H1 (cell line): Measurements from ENCODE around the gene RAPGEF5. TPM values are rescaled to one million over a fixed set of nuclear protein-coding genes. Genes with fewer than 3 reads are reported as not detected.

Source experiments
- CTCF ChIA-PET: fragments of 300-600 bp; sonication (Branson Sonifier 250); formaldehyde crosslinking; loops from one replicate; lab custom pipeline; 2021; ENCODE audit not compliant: partially characterized antibody; lab: Charles Lee
- POLR2A ChIA-PET: fragments of 300-600 bp; sonication (Branson Sonifier 250); formaldehyde crosslinking; loops from one replicate; lab custom pipeline; 2021; ENCODE audit warnings: inconsistent platforms; ENCODE audit not compliant: partially characterized antibody; lab: Charles Lee
- DNase-seq, 2 experiments: peaks; one replicate each; pipeline versions ENCODE4 v3.0.0 to v3.0.0-alpha.2; 2010 to 2022; ENCODE audit warnings: low spot score in 2 of 2, low read depth in 1 of 2, mixed read lengths in 1 of 2
- FAIRE-seq: peaks from 2 replicates; lab custom pipeline; 2011; peaks lifted over from hg19 to GRCh38; lab: Jason Lieb, UNC
- H2AFZ ChIP-seq: 2 replicates; pipeline ENCODE4 v1.8.1; 2012; ENCODE audit warnings: low read length, inconsistent platforms
- H2AK5ac ChIP-seq: 2 replicates; pipeline ENCODE4 v1.6.1; 2013; ENCODE audit warnings: low read depth, low read length
- H2BK120ac ChIP-seq: replicated peaks from 2 replicates; pipeline ENCODE3; 2013; ENCODE audit warnings: low read depth, low read length, inconsistent platforms
- H2BK12ac ChIP-seq: 2 replicates; pipeline ENCODE4 v1.6.1; 2013; ENCODE audit warnings: low read depth, low read length
- H2BK15ac ChIP-seq: 2 replicates; pipeline ENCODE4 v1.6.1; 2013; ENCODE audit warnings: low read length
- H2BK20ac ChIP-seq: 2 replicates; pipeline ENCODE4 v1.6.1; 2013; ENCODE audit warnings: low read length
- H2BK5ac ChIP-seq: 2 replicates; pipeline ENCODE4 v1.6.1; 2013; ENCODE audit warnings: low read depth, low read length
- H3K14ac ChIP-seq: 2 replicates; pipeline ENCODE4 v1.6.1; 2013; ENCODE audit warnings: inconsistent platforms; ENCODE audit not compliant: insufficient read length
- H3K18ac ChIP-seq: 2 replicates; pipeline ENCODE4 v1.6.1; 2013; ENCODE audit warnings: low read length; ENCODE audit errors: extremely low read depth
- H3K23ac ChIP-seq: 2 replicates; pipeline ENCODE4 v1.6.1; 2013; ENCODE audit warnings: inconsistent platforms; ENCODE audit not compliant: insufficient read length
- H3K23me2 ChIP-seq: 2 replicates; pipeline ENCODE4 v1.6.1; 2013; ENCODE audit warnings: low read depth, low read length
- H3K27ac ChIP-seq: 2 replicates; pipeline ENCODE4 v1.6.1; 2011; ENCODE audit warnings: low read depth, low read length, inconsistent platforms
- H3K27me3 ChIP-seq, 4 experiments: replicated peaks in 1 of 4; 1 replicate in 1 of 4; 2 replicates in 3 of 4; pipeline versions ENCODE4 v1.6.1 to v1.8.1; 2011 to 2013; ENCODE audit warnings: low read length in 3 of 4, mild to moderate bottlenecking in 3 of 4, inconsistent platforms in 2 of 4, mixed read lengths in 2 of 4, moderate library complexity in 1 of 4; ENCODE audit not compliant: control insufficient read depth in 3 of 4, insufficient read depth in 3 of 4; ENCODE audit errors: extremely low read depth in 1 of 4
- H3K36me3 ChIP-seq, 4 experiments: 2 replicates each; pipeline versions ENCODE4 v1.6.1 to v1.8.1; 2011 to 2013; ENCODE audit warnings: mild to moderate bottlenecking in 4 of 4, low read length in 3 of 4, moderate library complexity in 2 of 4, control low read depth in 1 of 4, inconsistent platforms in 1 of 4; ENCODE audit not compliant: insufficient read depth in 4 of 4, control insufficient read depth in 2 of 4
- H3K4ac ChIP-seq: replicated peaks from 2 replicates; pipeline ENCODE3; 2013; ENCODE audit warnings: low read length, low read depth, mixed read lengths, inconsistent platforms; ENCODE audit not compliant: insufficient read length
- H3K4me1 ChIP-seq, 4 experiments: replicated peaks in 1 of 4; 1 replicate in 1 of 4; 2 replicates in 3 of 4; pipeline versions ENCODE4 v1.6.1 to v1.8.1; 2011 to 2013; ENCODE audit warnings: low read length in 3 of 4, inconsistent platforms in 2 of 4, mixed read lengths in 1 of 4; ENCODE audit not compliant: insufficient read depth in 4 of 4, control insufficient read depth in 3 of 4
- H3K4me2 ChIP-seq, 2 experiments: 2 replicates each; pipeline versions ENCODE4 v1.6.1 to v1.8.1; 2011 to 2013; ENCODE audit warnings: low read depth in 2 of 2, low read length in 2 of 2, control low read depth in 1 of 2, inconsistent platforms in 1 of 2, mild to moderate bottlenecking in 1 of 2; ENCODE audit not compliant: insufficient read depth in 1 of 2
- H3K4me3 ChIP-seq, 4 experiments: fragments of 200-600, 300-600 bp in 1 of 4; sonication (generic), shearing (Covaris generic), sonication (Bioruptor Twin) in 1 of 4; 2 replicates each; pipeline versions ENCODE4 v1.5.1 to v1.8.1; 2011 to 2016; ENCODE audit warnings: low read length in 4 of 4, low read depth in 3 of 4, control low read depth in 2 of 4, inconsistent platforms in 2 of 4, mild to moderate bottlenecking in 2 of 4, mixed read lengths in 1 of 4, moderate library complexity in 1 of 4; ENCODE audit not compliant: insufficient read depth in 2 of 4; ENCODE audit errors: extremely low read depth in 1 of 4
- H3K56ac ChIP-seq: replicated peaks from 2 replicates; pipeline ENCODE3; 2013; ENCODE audit warnings: low read depth, mild to moderate bottlenecking, mixed read lengths, low read length, inconsistent platforms; ENCODE audit not compliant: insufficient read length
- H3K79me1 ChIP-seq: 2 replicates; pipeline ENCODE4 v1.6.1; 2013; ENCODE audit warnings: low read depth, low read length, control low read depth
- H3K79me2 ChIP-seq, 2 experiments: 2 replicates each; pipeline versions ENCODE4 v1.6.1 to v1.8.1; 2012 to 2013; ENCODE audit warnings: low read length in 2 of 2, mild to moderate bottlenecking in 2 of 2, inconsistent platforms in 1 of 2; ENCODE audit not compliant: insufficient read depth in 2 of 2, control insufficient read depth in 1 of 2
- H3K9ac ChIP-seq, 4 experiments: replicated peaks in 1 of 4; 1 replicate in 1 of 4; 2 replicates in 3 of 4; pipeline versions ENCODE4 v1.6.1 to v1.8.1; 2011 to 2013; ENCODE audit warnings: low read depth in 3 of 4, low read length in 3 of 4, control low read depth in 2 of 4, mild to moderate bottlenecking in 2 of 4, moderate library complexity in 2 of 4, inconsistent platforms in 1 of 4; ENCODE audit errors: extremely low read depth in 1 of 4
- H3K9me3 ChIP-seq, 2 experiments: 2 replicates each; pipeline versions ENCODE4 v1.6.1 to v1.8.1; 2012 to 2013; ENCODE audit warnings: mild to moderate bottlenecking in 2 of 2, moderate library complexity in 2 of 2, control low read depth in 1 of 2, inconsistent platforms in 1 of 2, low read depth in 1 of 2, low read length in 1 of 2, mixed read lengths in 1 of 2; ENCODE audit not compliant: insufficient read depth in 2 of 2
- H4K20me1 ChIP-seq, 2 experiments: replicated peaks in 1 of 2; 2 replicates each; pipeline versions ENCODE3 to v1.8.1; 2011 to 2013; ENCODE audit warnings: inconsistent platforms in 2 of 2, low read length in 2 of 2, mild to moderate bottlenecking in 1 of 2; ENCODE audit not compliant: insufficient read depth in 2 of 2, control insufficient read depth in 1 of 2
- H4K5ac ChIP-seq: 2 replicates; pipeline ENCODE4 v1.6.1; 2013; ENCODE audit warnings: low read length, low read depth, mixed read lengths, inconsistent platforms; ENCODE audit not compliant: insufficient read length
- H4K8ac ChIP-seq: 2 replicates; pipeline ENCODE4 v1.8.0; 2013; ENCODE audit warnings: mild to moderate bottlenecking, moderate library complexity, low read length, inconsistent platforms; ENCODE audit not compliant: insufficient read depth; ENCODE audit errors: extremely low read depth
- H4K91ac ChIP-seq: replicated peaks from 2 replicates; pipeline ENCODE3; 2013; ENCODE audit warnings: low read length, mixed read lengths, inconsistent platforms; ENCODE audit not compliant: insufficient read length
- ATF3 ChIP-seq: IDR thresholded peaks from 2 replicates; pipeline ENCODE4 v1.6.1; 2011; ENCODE audit warnings: low read depth, mild to moderate bottlenecking, low read length; ENCODE audit not compliant: insufficient read depth
- CREB1 ChIP-seq: IDR thresholded peaks from 2 replicates; pipeline ENCODE4 v1.6.1; 2012; ENCODE audit warnings: inconsistent platforms
- EZH2 ChIP-seq: fragments of 200-600 bp; sonication (generic); IDR thresholded peaks from 2 replicates; pipeline ENCODE4 v1.7.1; 2012; ENCODE audit warnings: low read depth, mild to moderate bottlenecking, moderate library complexity, low read length, inconsistent platforms; ENCODE audit not compliant: severe bottlenecking
- WGBS, 2 experiments: shearing (Covaris generic) in 1 of 2; methylation state at CpG; one replicate each; pipeline versions ENCODE4 v1.1.6 to v1.1.7; 2013 to 2015; ENCODE audit warnings: low lambda C conversion rate in 2 of 2, mixed read lengths in 2 of 2, inconsistent platforms in 1 of 2, low coverage in 1 of 2, missing lambda C conversion rate in 1 of 2; ENCODE audit not compliant: insufficient replicate concordance in 2 of 2, insufficient coverage in 1 of 2, insufficient read length in 1 of 2; ENCODE audit errors: extremely low coverage in 1 of 2, missing lambda C conversion rate in 1 of 2; 5-methylcytosine and 5-hydroxymethylcytosine counted together
- polyA plus RNA-seq, 7 experiments: library from polyadenylated mRNA; depleted of rRNA in 3 of 7; stranded (reverse) in 5 of 7; unstranded in 2 of 7; fragments of >200 nt in 5 of 7; fragments of 200-250 nt in 2 of 7; gene quantifications; 1 replicate in 5 of 7; 2 replicates in 1 of 7; 4 replicates in 1 of 7; pipeline versions ENCODE4 v1.2.1 to v1.2.3, GENCODE V29; 2011 to 2013; ENCODE audit warnings: missing spikeins in 2 of 7, mixed read lengths in 2 of 7
- total RNA-seq: library from RNA; stranded (reverse); fragmentation: NEBNext Ultra II Directional; extraction: Animal tissue kit (Norgen Biotek cat#: 25700); gene quantifications from 2 replicates; pipeline ENCODE4 v1.2.1, GENCODE V29; 2021

RAPGEF5 gene
- total and polyA plus RNA-seq, 2 of the 8 experiments (the other 6 are each of a cell fraction or from before 2014, with no cell fraction given): 4.4 to 22.9 TPM

- Histone ChIP-seq H3K23ac (no peak overlapping the region), H4K91ac (no peak overlapping the region), H3K79me1 (no peaks in the 10 kb centered on the region), H3K9me3 (no peaks in the 10 kb centered on the region), H3K4me2 (no peak overlapping the region), H4K20me1 (peaks cover 0 to 2% of the 10 kb centered on the region in 2 experiments), H2BK20ac (no peak overlapping the region), H3K4me3 (no peak overlapping the region), H4K8ac (no peak overlapping the region; the same call in 1 of the 2 replicates), H2AFZ (no peak overlapping the region), H2BK120ac (no peak overlapping the region), H3K27me3 (no peaks in the 10 kb centered on the region), H3K4ac (no peak overlapping the region), H3K56ac (no peak overlapping the region), H3K27ac (peak overlapping the region; percentile 40; the same call in 1 of the 2 replicates), H3K36me3 (peaks cover 0 to 6% (median 2%) of the 10 kb centered on the region in 4 experiments; a peak in 2 of 8 replicates), H3K18ac (no peak overlapping the region), H2BK12ac (no peak overlapping the region), H3K79me2 (no peaks in the 10 kb centered on the region), H4K5ac (no peak overlapping the region), H3K14ac (no peak overlapping the region), H3K9ac (no peak overlapping the region), H3K4me1 (peaks cover 0 to 2% (median 0%) of the 10 kb centered on the region in 4 experiments; a peak in 1 of 7 replicates), H3K23me2 (no peaks in the 10 kb centered on the region), H2BK5ac (0 out of 2 replicates have a peak overlapping the region, but pooled peaks have one; percentile 3), H2BK15ac (no peak overlapping the region), H2AK5ac (no peak overlapping the region)
- 91% methylated on average over 5 of the region's 5 CpGs; no CpG with 5 or more reads in 1 of the 2 experiments for WGBS, 2 experiments
- DNase-seq: peak in 1 of 2 experiments; percentile 39
- ChIA-PET CTCF (interaction anchor here (1.0 to 1.7 kb wide), 3 partner anchors 9 to 14 kb away, joined by 3 to 5 read pairs (median 4); no protein-coding TSS in a partner anchor), POLR2A (no interaction called here)
- FAIRE-seq: no peak
- no peak for TF ChIP-seq EZH2
- TF ChIP-seq CREB1: no peak
- TF ChIP-seq ATF3: no peak
These were observed 233.8 kb downstream of the RAPGEF5 start for GRCh38 chr7:22123139-22123538.
